Ectodermal cell (in vitro differentiated cells): ENCODE results near the gene CDKAL1.

ENCODE experiments used
- H3K27ac ChIP-seq: 2 replicates; pipeline ENCODE4 v1.7.0; 2013; ENCODE audit warnings: mild to moderate bottlenecking, low read depth, low read length; ENCODE audit not compliant: insufficient read depth, poor library complexity, severe bottlenecking
- H3K27me3 ChIP-seq: 2 replicates; pipeline ENCODE4 v1.7.0; 2013; ENCODE audit warnings: mild to moderate bottlenecking, low read length; ENCODE audit not compliant: insufficient read depth, control insufficient read depth, poor library complexity, severe bottlenecking
- H3K36me3 ChIP-seq: one replicate; pipeline ENCODE4 v1.7.0; 2013; ENCODE audit warnings: low read length; ENCODE audit not compliant: control insufficient read depth, insufficient read depth
- H3K4me1 ChIP-seq: one replicate; pipeline ENCODE4 v1.7.0; 2013; ENCODE audit warnings: low read length; ENCODE audit not compliant: control insufficient read depth, insufficient read depth
- H3K4me3 ChIP-seq: 2 replicates; pipeline ENCODE4 v1.7.0; 2013; ENCODE audit warnings: low read depth, low read length, control low read depth; ENCODE audit not compliant: insufficient read depth
- H3K9me3 ChIP-seq: 2 replicates; pipeline ENCODE4 v1.7.0; 2013; ENCODE audit warnings: mild to moderate bottlenecking, low read length, moderate library complexity; ENCODE audit not compliant: control insufficient read depth
- WGBS, 2 experiments: methylation state at CpG; one replicate each; pipeline ENCODE4 v1.1.7; 2013; ENCODE audit warnings: missing lambda C conversion rate in 2 of 2; 5-methylcytosine and 5-hydroxymethylcytosine counted together

Gene CDKAL1

DNA sequence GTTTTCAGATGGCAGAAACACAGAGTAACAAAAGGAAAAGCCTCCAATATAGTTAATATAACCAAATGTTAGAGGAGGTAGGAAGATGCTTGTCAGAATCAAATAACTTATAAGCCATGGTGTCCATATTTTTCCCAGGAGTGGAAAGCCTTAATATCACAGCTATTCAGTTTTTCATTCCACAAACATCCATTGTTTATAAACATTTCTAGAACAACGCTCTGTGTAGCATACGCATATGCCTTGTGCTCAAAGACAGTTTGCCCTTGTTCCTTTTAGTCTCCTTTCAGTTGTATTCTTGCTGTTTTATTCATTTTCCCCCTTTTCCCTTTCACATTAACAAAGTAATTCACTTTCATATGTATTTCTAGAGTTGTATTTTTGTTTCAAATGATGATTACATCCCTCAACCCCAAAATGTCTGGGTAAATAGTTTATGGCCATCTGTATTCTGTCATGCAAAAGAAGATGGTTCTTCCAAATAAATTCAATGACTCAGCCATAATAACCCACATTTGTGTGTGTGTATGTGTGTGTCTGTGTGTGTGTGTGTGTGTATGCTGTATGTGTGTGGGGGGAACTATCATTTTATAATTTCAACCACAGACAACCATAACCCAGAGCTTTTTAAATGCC, 603.6 kb downstream of the CDKAL1 start:
- Histone ChIP-seq H3K9me3 (no peaks in the 10 kb centered on the region), H3K4me3 (no peak overlapping the region), H3K27ac (no peak overlapping the region), H3K27me3 (no peaks in the 10 kb centered on the region), H3K36me3 (no peaks in the 10 kb centered on the region), H3K4me1 (peaks cover 17% of the 10 kb centered on the region)
- 94 to 96% methylated on average over 2 of the region's 2 CpGs for WGBS, 2 experiments

DNA sequence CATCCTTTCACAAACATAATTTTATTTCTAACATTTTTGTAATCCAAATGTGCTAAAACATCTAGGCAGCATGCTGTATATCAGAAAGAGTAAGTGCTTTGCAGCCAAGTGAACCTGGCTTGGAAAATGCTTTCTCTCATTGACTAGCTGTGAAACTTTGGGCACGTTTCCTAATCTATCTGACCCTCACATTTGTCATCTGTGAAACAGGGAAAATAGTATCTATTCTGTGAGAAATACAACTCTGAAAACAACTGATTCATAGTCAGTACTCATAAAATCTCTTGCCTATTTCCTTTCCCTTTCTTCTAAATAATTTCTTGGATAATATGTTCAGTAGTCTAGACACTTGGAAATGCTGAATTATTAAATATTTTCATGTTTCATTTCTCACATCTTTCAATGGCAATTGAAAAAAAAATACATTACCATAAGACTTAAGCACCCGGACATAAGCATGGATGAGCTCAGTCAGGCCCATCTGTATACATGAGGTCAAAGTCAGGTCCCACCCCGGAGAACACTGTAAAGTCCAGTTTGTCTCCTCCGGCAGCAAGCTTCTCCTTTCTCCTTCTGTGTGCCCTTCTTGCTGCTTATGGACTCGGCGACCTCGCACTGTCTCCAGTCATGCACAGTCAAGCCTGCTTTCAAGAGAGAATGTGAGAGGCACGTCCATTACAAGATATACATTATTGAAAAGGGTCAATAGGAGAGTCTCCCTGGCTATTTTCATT, 604.2 kb downstream of the CDKAL1 start:
- no peaks in the 10 kb centered on the region for H3K27me3 ChIP-seq
- H3K4me1 ChIP-seq, result peaks cover 10% of the 10 kb centered on the region
- no peak overlapping the region for H3K4me3 ChIP-seq
- H3K36me3 ChIP-seq, result no peaks in the 10 kb centered on the region
- 95 to 97% methylated on average over 8 of the region's 8 CpGs for WGBS, 2 experiments
- no peak overlapping the region for H3K27ac ChIP-seq
- H3K9me3 ChIP-seq, result no peaks in the 10 kb centered on the region

- Histone ChIP-seq H3K4me3 (no peak overlapping the region), H3K4me1 (no peaks in the 10 kb centered on the region), H3K36me3 (no peaks in the 10 kb centered on the region), H3K9me3 (no peaks in the 10 kb centered on the region), H3K27me3 (no peaks in the 10 kb centered on the region), H3K27ac (no peak overlapping the region)
- WGBS, 2 experiments, result 93 to 95% methylated on average over 6 of the region's 6 CpGs
These were observed 606.7 kb downstream of the CDKAL1 start for GRCh38 chr6:21140966-21141365.

DNA sequence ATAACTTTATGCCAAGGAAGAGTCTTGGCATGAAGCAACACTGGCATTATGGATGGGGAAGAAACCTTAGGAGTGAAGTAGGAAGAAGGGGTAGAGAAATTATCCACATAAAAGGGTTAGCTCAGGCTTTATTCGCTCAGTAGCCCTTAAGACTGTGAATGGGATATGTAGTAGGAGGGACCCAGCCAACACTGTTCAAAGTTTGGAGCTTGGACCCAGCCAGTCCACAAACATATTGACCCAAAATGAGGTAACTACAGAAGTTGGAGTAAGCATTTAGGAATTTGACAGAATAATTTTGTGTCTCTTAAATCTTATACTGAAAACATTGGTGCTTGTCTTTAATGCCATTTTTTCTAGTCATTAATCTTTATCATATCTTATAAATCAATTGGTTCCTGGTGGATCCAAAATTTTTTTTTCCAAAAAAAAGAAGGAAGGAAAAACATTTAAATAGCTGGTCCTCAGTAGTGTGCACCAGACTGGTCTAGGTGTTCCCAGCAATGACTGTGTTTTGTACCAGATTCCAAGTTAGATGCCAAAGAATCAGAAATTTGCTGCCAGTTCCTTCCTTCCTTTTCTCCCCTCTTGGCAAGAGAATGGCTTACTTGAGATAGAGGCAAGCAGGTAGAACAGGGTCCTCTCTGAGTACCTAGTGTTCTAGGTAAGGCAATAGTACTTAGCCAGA, 607.5 kb downstream of the CDKAL1 start:
- 93 to 95% methylated on average over 1 of the region's 1 CpG for WGBS, 2 experiments
- Histone ChIP-seq H3K4me1 (no peaks in the 10 kb centered on the region), H3K27ac (no peak overlapping the region), H3K36me3 (no peaks in the 10 kb centered on the region), H3K9me3 (no peaks in the 10 kb centered on the region), H3K27me3 (no peaks in the 10 kb centered on the region), H3K4me3 (no peak overlapping the region)

DNA sequence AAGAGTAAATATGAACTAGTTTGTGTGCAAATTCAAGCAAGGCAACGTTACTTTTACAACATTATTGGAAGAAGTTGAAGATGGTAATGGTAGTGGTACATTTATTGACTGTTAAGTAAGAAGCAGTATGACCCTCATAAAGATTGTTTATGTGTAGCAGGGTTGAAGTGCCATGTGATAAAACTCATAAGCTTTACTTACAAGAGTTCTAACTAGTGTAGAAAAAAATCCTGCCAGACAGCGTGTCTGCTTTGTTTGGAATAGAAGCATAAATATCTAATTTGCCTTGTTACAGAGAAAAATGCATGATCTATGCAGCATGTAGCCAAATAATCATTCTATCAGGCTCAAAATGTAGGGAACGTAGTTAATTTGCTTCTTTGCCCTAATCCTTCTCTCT, 608.5 kb downstream of the CDKAL1 start:
- no peaks in the 10 kb centered on the region for H3K36me3 ChIP-seq
- no peaks in the 10 kb centered on the region for H3K9me3 ChIP-seq
- H3K4me3 ChIP-seq, result no peak overlapping the region
- 93 to 96% methylated on average over 2 to 3 of the region's 3 CpGs for WGBS, 2 experiments
- H3K27me3 ChIP-seq, result no peaks in the 10 kb centered on the region
- no peaks in the 10 kb centered on the region for H3K4me1 ChIP-seq
- H3K27ac ChIP-seq, result no peak overlapping the region

GRCh38 chr6:21143645-21144044, 609.4 kb downstream of the CDKAL1 start:
- no peaks in the 10 kb centered on the region for H3K27me3 ChIP-seq
- no peaks in the 10 kb centered on the region for H3K9me3 ChIP-seq
- no peak overlapping the region for H3K27ac ChIP-seq
- no peak overlapping the region for H3K4me3 ChIP-seq
- 87 to 95% methylated on average over 4 of the region's 4 CpGs for WGBS, 2 experiments
- no peaks in the 10 kb centered on the region for H3K4me1 ChIP-seq
- no peaks in the 10 kb centered on the region for H3K36me3 ChIP-seq

DNA sequence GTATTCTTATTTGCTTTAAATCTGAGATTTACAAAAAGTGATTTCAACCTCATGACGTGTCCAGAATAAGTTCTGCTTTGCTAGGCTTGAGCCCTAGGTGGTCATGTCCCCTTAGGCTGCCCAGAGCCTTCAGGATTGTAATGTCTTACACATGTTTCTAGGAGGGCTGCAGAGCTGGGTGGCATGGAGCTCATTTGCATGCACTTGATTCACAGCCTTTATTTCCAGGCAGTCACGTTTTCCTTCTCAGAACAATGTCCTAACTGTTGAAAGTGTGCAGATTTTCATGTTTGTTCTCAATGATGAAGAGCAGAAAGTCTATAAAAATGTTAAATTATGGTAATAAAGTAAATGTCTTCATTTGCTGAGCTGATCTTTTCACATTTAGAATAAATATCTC, 610.7 kb downstream of the CDKAL1 start:
- 72 to 79% methylated on average over 2 of the region's 2 CpGs for WGBS, 2 experiments
- no peaks in the 10 kb centered on the region for H3K27me3 ChIP-seq
- H3K27ac ChIP-seq, result no peak overlapping the region
- no peaks in the 10 kb centered on the region for H3K36me3 ChIP-seq
- H3K9me3 ChIP-seq, result no peaks in the 10 kb centered on the region
- no peak overlapping the region for H3K4me3 ChIP-seq
- no peaks in the 10 kb centered on the region for H3K4me1 ChIP-seq

DNA sequence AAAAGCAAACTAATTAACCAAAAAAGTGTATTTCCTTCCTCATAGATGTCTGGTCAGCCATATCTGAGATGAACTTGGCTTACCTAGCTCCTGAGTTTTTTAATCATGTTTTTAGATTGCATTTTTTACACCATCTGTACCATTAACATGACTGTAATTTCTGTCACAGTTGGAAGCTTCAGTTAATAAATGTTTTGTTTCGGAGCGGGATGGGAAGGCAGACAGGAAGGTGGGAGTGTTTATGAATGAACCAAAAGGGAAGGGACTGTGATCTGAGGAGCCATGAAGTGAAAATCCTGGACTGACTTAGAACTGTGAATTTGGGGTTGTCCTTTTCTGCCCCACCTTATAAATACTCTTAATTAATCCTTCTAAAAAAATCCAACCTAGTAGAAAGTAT, 613.7 kb downstream of the CDKAL1 start:
- H3K27ac ChIP-seq, result no peak overlapping the region
- 86 to 100% methylated on average over 2 of the region's 2 CpGs for WGBS, 2 experiments
- H3K36me3 ChIP-seq, result no peaks in the 10 kb centered on the region
- H3K27me3 ChIP-seq, result no peaks in the 10 kb centered on the region
- H3K9me3 ChIP-seq, result no peaks in the 10 kb centered on the region
- no peaks in the 10 kb centered on the region for H3K4me1 ChIP-seq
- no peak overlapping the region for H3K4me3 ChIP-seq

DNA sequence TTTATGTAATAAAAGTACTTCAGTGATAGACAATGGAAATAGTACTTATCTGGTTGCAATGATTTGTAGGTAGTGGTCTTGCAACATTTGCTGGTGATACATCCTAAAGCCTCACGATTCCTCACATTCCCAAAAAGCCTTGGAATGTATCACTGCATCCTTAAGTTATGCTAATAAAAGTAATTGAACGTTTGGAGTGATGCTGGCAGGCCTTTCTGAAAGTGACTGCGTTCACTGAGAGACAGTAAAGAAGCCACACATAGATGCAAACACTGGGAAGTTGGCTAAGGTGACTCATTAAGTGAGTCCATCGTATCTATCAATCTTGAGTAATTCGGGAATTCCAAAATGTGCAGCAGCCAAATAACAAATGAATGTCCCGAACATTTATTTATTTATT, 615.2 kb downstream of the CDKAL1 start:
- Histone ChIP-seq H3K9me3 (no peaks in the 10 kb centered on the region), H3K27ac (no peak overlapping the region), H3K36me3 (no peaks in the 10 kb centered on the region), H3K4me1 (no peaks in the 10 kb centered on the region), H3K27me3 (no peaks in the 10 kb centered on the region), H3K4me3 (no peak overlapping the region)
- WGBS, 2 experiments, result 92 to 96% methylated on average over 6 of the region's 6 CpGs

GRCh38 chr6:21150667-21151066, 616.4 kb downstream of the CDKAL1 start:
- no peaks in the 10 kb centered on the region for H3K27me3 ChIP-seq
- no peaks in the 10 kb centered on the region for H3K4me1 ChIP-seq
- H3K36me3 ChIP-seq, result no peaks in the 10 kb centered on the region
- WGBS, 2 experiments, result 93 to 98% methylated on average over 1 of the region's 1 CpG
- no peaks in the 10 kb centered on the region for H3K9me3 ChIP-seq
- H3K4me3 ChIP-seq, result no peak overlapping the region
- no peak overlapping the region for H3K27ac ChIP-seq
